SK-N-SH treated with all-trans-retinoic acid at 6 μM for 48 hours (cell line): ENCODE data around the gene OPRM1.

Source experiments
- CSDC2 ChIP-seq: fragments of 250-450 bp; sonication (Bioruptor Pico); IDR thresholded peaks from 2 replicates; pipeline ENCODE4 v1.5.0; 2020; ENCODE audit warnings: mild to moderate bottlenecking, moderate library complexity
- ESRRG ChIP-seq: fragments of 250-450 bp; sonication (Bioruptor Pico); IDR thresholded peaks from 2 replicates; pipeline ENCODE4 v1.6.1; 2021; ENCODE audit warnings: mild to moderate bottlenecking
- ISL1 ChIP-seq: fragments of 250-450 bp; sonication (Bioruptor Pico); IDR thresholded peaks from 2 replicates; pipeline ENCODE4 v2.1.2; 2022; ENCODE audit warnings: mild to moderate bottlenecking, moderate library complexity
- PATZ1 ChIP-seq: fragments of 250-450 bp; sonication (Bioruptor Pico); IDR thresholded peaks from 2 replicates; pipeline ENCODE4 v1.8.0; 2020; ENCODE audit warnings: mild to moderate bottlenecking, moderate library complexity, borderline replicate concordance
- RARB ChIP-seq: fragments of 250-450 bp; sonication (Bioruptor Pico); IDR thresholded peaks from 2 replicates; pipeline ENCODE4 v1.8.0; 2021; ENCODE audit warnings: mild to moderate bottlenecking, moderate library complexity
- TCF4 ChIP-seq: fragments of 250-450 bp; sonication (Bioruptor Pico); IDR thresholded peaks from 2 replicates; pipeline ENCODE4 v1.8.0; 2021; ENCODE audit warnings: mild to moderate bottlenecking, moderate library complexity, borderline replicate concordance
- ZFP3 ChIP-seq: fragments of 250-450 bp; sonication (Bioruptor Pico); IDR thresholded peaks from 2 replicates; pipeline ENCODE4 v1.5.0; 2020; ENCODE audit warnings: mild to moderate bottlenecking, moderate library complexity
- ZFP30 ChIP-seq: fragments of 450-650 bp; formaldehyde crosslinking; IDR thresholded peaks from 2 replicates; pipeline ENCODE4 v1.5.0; 2022; ENCODE audit warnings: mild to moderate bottlenecking, moderate library complexity
- ZNF565 ChIP-seq: fragments of 450-650 bp; formaldehyde crosslinking; conservative IDR thresholded peaks from 2 replicates; pipeline ENCODE4 v1.5.0; 2020; ENCODE audit warnings: low read depth, mild to moderate bottlenecking, moderate library complexity

GRCh38 chr6:154056536-154056935 is 17.5 kb downstream of the OPRM1 start:
- TF ChIP-seq ZFP3: no peak
- TF ChIP-seq TCF4 (CRISPR knock-in tag): no peak
- TF ChIP-seq ISL1: no peak
- no peak for TF ChIP-seq ZNF565 (CRISPR knock-in tag)
- no peak for TF ChIP-seq PATZ1
- no peak for TF ChIP-seq ESRRG (CRISPR knock-in tag)
- no peak for TF ChIP-seq ZFP30
- no peak for TF ChIP-seq RARB (CRISPR knock-in tag)
- TF ChIP-seq CSDC2: no peak
